ENCODE measurements around the gene TSEN34.
A peak's percentile ranks its signal among the peaks of the same experiment; 100 is the strongest.
"Not testable (repeated sequence)": the region's sequence is repeated elsewhere in the genome, so short reads cannot be mapped to it uniquely, and the experiment has no call there.

The TSEN34 gene

DNA sequence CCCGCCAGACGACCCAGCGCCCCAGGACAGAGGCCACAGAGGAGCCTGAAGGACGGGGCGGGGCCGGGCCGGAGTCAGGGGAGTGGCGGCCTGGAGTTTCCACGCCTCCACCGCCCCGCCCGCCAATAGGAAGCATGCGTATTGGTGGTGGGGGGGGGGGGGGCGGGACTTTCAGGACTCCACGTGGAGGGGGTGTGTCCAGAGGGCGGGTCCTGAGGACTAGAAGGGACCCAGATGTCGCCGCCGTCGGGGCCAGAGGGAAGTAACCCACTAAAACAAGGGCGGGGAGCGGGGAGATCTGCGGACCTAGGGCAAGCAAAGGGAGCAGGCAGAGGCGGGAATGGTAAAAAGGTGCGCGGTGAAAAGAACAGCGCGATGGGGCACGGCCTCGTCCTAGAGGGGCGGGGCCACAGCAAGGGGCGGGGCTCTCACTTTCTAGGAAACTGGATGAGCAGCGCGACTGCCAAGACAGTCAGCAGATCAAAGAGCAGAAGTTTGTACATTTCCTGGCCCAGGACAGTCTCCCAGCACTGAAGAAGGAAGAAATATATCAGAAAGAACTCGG lies 28.8 kb upstream of the TSEN34 start:
- peak; percentile 43 for DNase-seq

DNA sequence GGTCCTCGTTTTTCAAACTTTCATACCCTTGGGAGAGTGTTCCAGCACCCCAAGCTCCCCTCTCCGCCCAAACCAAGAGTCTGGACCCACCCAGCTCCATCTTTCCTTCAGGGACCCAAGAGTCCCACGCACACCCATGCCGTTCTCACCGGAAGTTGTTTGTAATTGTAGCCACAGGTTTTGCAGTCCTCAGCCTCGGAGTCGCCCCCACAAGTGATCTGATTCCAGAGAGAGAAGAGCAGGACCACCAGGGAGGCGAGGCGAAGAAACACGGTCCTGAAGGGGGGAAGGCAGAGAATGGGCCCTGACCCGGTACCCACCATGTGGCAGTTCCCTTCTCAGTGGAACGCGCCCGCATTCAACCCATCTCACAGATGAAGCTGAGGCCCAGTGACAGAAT lies 28.2 kb upstream of the TSEN34 start:
- DNase-seq, result no peak

DNA sequence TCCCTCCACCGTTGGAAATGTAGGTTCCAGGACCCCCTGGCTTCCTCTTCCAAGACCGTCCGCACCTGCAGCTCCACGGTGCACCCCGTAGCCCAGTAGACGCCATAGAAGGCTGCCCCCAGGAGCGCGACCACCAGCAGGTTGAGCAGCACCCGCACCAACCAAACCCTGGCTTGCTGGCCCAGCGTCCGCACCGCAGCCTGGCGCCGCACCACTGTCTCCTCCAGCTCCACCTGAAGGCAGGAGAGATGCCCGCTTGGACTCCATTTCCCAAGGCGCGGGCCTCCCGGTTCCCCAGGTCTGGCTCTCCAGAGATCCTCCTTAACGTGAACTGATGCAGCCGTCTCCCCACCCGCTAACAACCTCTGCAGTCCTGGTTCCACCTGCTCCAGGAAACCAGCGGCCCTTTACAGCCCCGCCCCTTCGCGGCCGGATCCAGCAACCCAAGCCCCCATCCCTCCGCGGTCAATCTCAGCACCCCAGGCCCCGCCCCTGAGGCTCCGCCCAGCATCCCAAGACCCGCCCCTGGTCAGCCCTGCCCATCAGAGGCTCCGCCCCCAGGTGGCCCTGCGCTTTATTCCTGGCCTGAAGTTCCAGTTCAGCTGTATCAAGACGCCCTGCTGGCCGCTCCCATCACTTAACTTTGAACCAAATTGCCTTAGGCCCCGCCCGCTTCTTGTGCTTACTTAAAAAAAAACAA lies 26.6 kb upstream of the TSEN34 start:
- DNase-seq, result no peak

DNA sequence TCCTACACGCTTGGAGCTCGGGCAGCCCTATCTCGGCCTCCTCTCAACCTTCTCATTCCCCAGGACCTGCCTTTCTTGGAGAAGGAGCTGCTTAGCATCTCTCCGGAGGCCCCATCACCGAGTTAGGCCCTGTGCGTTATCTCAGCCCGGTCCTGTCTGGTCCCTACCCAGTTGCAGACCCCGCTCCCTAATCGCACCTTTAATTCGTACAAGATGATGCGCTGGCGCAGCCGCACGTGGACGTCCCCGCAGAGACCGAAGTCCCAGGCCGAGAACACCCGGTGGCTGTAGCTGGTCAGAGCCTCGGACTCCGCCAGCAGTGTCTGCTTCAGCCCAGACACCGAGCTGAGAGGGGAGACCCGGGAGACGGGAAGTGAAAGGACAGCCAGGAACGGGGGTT lies 25.9 kb upstream of the TSEN34 start:
- DNase-seq, result no peak

DNA sequence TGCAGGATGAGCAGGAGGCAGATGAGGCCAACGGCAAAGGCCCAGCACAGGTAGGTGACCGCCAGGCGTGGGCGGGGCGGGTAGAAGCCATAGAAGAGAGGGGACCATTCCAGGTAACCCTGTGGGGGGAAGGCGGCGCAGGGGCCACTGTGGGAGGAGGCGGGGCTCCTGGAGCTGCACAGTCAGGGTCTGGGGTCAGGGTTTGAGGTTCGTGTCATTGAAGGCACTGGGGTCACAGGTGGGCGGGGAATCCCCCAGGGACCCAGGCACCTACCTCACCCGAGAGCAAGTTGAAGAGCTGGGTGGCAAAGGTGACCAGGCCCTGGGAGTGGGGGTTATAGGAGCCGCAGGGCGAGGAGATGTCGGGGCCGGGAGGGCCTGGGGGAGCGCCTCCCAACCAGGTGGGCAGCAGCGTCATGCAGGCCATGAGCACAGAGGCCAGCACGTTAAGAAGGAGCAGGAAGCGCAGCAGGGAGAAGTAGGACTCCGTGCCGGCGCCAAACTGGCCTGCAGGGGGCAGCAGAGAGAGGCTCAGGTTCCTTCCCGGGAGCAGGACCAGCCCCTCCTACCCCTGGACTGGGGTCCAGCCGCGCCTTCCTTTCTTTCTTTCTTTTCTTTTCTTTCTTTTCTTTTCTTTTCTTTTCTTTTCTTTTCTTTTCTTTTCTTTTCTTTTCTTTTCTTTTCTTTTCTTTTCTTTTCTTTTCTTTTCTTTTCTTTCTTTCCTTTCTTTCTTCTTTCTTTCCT lies 22.8 kb upstream of the TSEN34 start:
- peak; percentile 58 for DNase-seq

DNA sequence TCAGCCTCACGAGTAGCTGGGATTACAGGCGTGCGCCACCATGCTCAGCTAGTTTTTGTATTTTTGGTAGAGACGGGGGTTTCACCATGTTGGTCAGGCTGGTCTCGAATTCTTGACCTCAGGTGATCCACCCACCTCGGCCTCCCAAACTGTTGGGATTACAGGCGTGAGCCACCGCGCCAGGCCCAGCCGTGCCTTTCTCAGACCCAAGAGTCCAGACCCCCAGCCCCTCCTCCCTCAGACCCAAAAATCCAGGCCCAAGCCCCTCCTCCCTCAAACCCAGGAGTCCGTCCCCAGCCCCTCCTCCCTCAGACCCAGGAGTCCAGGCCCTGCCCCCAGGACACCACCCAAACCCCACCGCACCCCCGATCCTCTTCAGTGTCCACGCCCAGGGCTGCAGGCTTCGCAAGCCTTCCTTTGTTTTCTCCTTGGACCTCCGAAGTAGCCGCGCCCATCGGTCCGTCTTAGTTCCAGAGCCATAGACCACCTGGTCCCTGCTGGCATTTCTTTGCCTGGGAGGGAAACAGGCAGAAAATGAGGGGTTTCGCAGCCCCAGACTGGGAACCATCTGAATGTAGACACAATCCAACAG lies 21.9 kb upstream of the TSEN34 start:
- no peak for DNase-seq

DNA sequence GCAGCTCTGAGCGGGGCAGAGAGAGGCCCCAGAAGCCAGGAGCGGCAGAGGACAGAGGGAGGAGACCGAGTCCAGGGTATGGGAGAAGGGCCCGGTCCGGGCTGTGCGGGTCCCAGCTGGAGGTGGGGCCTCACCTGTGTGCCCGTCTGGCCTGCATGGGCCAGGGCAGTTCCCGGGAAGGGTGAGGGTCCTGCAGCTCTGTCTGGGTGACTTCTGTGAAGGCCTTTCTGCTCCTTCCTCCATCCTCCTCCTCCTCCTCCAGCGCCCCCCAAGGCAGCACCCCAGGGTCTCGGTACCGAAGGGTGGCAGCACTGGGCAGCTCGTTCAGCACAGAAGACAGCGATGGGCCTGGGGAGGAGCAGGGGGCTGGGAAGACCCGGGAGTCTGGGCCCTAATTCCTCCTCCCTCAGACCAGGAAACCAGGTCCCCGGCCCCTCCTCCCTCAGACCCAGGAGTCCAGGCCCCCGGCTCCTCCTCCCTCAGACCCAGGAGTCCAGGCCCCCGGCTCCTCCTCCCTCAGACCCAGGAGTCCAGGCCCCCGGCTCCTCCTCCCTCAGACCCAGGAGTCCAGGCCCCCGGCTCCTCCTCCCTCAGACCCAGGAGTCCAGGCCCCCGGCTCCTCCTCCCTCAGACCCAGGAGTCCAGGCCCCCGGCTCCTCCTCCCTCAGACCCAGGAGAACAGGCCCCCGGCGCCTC lies 19.2 kb upstream of the TSEN34 start:
- DNase-seq, result not testable (repeated sequence)

DNA sequence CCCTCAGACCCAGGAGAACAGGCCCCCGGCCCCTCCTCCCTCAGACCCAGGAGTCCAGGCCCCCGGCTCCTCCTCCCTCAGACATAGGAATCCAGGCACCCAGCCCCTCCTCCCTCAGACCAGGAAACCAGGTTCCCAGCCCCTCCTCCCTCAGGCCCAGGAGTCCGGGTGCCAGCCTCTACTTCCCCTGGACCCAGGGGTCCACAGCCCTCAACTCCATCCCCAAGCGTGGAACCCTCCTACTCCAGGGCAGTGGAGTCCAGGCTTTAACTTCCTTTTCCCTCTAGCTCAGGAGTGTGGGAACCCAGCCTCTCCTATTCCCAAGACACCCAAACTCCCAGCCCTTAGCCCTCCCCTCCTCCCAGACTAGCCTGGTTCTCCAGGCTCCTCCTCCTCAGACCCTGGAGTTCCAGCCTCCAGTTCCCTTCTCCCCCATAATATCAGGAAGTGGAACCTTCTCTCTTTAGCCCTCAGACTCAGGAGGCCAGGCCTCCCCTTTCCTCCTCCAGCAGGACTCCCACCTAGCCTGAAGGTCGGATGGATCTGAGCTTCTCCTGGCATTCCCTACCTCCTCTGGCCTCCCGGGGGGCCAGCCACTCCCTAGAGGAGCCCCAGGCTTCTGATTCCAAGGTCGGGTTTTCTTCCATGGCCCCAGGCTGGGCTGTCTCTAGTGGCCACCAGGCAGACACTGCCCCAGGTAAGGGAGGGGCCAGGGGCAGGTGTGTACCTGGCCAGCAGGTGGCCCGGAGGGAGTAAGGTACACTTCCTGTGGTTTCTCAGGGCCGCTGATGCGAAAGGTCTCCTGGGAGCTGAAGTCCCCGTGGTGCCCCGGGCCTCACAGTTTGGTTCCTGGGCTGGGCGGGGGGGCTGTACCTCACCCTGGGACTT lies 18.4 kb upstream of the TSEN34 start, which contains the start of gene TMC4:
TMC4 (minus strand) TSS at position 690 of the 888 bp plus-strand sequence; CDS start at position 647, 43 bp downstream.
- no peak for DNase-seq

DNA sequence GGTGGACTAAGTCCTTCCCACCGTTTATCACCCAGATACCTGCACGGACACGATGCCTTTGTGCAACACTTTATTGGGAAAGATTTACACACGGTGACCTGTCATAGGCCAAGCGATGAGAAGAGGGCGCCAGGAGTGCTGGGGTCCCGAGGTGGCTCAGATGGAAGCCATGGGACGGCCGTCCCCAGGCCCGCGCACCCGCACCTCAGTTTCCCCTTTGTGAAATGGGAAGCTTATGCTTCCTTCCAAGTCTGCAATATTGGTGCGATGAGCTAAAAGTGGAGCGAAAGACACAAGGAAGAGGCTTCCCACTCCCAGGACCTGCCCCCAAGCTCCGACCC lies 17.8 kb upstream of the TSEN34 start:
- no peak for DNase-seq

DNA sequence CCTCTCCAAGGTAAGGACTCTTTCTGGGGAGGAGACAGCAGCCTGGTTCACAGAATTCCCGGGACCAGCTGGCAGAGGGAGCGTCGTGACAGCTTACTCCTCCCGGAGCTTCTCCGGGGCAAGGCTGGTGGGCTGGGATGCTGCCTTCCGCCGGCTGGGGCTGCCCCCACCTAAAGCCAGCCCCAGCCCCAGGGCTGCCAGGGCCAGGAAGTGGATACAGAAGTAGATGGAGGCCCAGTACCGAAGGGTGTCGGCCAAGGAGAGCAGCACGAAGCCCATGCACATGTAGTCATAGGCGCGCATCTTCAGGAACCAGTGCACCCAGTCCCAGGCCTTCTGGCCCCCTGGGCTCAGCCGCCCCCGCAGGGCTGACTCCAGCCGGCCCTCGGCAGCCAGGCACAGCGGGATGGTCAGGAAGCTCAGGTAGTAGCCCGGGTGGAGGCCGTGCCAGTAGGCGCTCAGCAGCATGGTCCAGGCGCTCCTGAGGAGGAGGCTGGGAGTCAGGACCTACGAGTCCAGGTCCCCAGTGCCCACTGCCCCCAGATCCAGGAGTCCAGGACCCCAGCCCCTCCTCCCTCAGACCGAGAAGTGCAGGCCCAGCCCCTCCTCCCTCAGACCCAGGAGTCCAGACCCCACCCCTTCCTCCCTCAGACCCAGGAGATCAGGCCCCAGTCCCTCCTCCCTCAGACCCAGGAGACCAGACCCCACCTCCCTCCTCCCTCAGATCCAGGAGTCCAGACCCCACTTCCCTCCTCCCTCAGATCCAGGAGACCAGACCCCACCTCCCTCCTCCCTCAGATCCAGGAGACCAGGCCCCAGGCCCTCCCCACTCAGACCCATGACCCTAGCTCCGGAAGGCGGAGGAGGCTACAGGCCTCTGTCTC lies 16.9 kb upstream of the TSEN34 start:
- no peak for DNase-seq

DNA sequence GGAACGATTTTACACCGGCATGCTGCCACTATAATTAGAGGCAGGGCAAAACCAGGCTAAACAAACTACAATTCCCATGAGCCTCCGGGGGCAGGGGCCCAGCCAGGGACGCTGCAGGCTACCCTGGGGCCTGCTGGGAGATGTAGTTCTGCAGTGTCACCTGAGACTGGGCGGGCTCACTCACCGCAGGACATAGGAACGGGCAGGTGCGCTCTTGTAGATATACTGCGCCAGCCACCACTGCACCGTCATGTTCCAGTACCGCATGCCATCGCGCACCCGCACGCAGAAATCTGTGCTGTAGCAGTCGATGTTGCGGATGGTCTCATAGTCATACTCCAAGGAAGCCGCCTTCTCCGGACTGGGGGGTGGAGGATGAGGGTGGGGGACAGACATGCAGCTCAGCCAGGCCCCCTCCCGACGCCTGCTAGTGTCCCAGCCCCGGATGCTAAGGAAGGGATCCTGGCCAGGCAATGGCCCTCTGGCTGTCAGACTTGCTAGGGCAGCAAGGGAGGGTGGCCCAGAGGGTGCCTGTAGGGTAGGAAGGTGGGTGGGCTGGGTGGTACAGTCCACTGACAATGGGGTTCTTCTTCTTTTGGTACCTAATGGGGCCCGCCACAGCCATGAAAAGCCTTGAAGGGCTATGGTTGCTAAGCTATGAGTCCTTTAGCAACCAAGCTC lies 12.4 kb upstream of the TSEN34 start:
- DNase-seq, result no peak

DNA sequence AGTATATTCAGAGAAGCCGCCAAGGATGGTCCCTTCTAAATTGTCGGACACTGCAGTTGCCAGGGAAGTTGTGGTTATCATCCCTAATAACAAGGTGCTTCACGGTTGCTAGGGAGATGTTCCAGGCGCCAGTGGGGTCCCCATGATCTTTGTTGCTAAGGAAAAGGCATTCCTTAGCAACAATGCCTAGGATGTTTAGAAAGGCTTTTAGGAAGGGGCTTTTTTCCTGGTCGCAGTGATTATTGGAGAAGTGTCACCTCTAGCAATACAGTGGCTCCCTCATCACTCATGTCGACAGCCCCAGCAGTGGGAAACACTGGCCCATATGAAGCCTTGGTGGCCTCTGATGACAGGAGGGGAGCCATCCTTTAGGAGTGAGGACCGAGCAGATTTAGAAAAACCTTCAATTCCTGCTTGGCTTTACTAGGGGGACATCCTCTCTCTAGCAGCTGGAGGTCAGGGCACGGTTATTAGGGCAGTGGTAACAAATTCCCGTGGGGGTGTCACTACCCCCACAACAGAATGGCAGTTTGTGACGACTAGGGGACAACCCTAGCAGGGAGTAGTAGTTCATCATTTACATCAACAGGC lies 11.8 kb upstream of the TSEN34 start:
- no peak for DNase-seq

DNA sequence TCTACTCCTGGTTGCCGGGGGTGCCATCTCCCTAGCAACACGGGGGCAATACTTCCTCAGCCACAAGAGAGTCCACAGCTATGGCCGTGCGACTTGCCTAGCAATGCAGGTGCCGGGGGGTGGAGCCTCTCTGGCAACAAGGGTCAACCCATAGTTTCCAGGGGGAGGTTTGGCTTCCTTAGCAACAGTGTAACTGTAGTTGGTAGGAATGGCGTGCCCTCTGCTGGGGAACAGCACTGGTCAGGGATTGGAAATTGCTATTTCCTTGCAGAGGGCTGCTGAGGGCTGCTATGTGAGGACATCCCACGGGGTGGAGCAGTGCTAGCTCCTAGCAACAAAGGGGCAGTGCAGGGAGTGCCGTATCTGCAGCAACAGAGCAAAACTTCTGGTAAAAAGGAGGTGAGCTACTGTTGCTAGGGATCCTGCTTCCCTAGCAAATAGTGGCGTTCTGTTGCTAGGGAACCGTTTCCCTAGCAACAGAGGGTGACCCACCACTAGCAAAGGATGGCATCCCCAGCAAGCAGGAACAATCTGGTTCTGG lies 11.1 kb upstream of the TSEN34 start:
- DNase-seq, result no peak

DNA sequence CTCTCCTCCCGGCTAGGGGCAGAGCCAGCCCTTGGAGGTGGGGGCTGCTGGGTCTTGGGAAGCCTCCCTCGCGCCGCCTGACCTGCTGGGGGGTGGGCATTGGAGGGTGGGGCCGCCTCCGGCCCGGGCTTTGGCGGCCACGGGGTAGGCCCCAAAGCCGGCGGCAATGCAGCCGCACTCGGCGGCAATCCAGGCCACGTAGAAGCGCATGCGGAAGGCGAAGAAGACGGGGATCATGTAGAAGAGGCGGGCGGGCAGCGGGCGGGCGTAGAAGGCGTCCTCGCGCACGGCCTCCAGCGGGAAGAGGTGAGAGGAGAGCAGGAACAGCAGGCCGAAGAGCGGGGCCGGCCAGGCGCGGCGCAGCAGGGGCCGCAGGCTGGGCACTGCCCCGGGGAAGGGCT lies 10.4 kb upstream of the TSEN34 start:
- no peak for DNase-seq

DNA sequence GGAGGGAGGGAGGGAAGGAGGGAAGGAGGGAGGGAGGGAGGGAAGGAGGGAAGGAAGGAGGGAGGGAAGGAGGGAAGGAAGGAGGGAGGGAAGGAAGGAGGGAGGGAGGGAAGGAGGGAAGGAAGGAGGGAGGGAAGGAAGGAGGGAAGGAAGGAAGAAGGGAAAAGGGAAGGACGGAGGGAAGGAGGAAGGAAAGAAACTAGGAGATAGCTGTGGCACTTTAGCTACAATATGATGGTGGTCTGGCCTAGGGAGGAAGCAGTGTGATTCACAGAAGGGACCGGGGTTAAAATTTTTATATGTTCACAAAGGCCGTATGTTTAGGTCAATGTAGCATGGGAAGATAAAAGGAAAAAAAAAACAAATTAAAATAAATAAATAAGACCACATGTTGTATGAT lies 9.2 kb upstream of the TSEN34 start:
- DNase-seq, result not testable (repeated sequence)

DNA sequence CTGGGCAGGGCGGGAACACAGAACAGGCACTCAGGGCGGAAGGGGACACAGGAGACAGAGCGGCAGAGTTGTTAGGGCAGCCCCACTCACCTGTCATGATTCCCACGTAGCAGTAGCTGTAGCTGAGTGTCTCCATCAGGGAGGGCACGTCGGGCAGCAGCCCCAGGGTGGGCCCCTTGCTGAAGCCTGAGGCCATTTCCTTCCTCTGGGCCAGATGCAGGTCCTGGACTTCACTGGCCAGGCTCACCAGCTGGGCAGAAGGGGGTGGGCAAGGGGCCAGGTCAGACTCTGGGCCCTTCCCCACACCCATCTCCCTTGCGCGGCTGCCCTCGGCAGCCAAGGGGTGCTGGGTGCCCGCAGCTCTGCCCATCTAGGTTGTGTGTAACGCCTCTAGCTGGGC lies 7.7 kb upstream of the TSEN34 start:
- DNase-seq, result no peak

DNA sequence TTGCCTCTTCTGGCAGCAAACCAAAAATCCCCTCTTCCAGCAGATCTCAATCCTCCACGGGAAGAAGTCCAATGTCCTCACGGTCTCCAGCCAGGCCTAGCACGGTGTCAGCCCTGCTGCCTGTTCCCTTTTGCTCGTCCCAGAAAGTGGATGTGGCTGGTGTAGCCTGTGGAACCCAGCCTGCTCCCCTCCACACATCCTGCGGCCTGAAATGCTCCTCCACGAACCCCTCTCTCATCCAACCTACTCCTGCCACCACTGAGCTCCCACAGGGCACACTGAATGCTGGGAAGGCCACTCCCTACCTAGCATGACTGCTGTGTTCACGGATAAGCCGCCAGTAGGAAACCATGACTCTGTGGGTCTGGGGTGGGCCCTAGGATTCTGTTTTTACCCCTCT lies 4.8 kb upstream of the TSEN34 start:
- no peak for DNase-seq

DNA sequence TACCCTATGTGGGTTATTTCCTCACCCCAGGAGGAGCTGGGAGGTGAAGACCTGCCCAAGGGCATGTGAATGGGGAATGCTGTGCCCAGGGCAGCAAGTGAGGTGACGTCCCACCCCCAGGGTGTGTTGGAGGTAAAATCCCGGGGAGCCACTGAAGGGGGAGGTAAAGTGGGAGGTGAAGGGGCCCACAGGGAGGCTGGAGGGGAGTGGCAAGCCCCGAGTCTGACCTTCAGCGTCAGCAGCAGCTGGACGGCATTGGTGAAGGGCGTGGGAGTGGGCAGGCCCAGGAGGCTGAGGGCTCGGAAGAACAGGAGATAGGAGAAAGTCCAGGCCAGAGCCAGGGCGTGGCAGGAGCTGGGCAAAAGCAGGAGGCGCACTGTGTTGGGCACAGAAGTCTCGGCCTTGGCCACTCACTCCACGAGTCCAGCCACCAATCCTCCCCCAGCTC lies 4.2 kb upstream of the TSEN34 start:
- DNase-seq, result no peak

DNA sequence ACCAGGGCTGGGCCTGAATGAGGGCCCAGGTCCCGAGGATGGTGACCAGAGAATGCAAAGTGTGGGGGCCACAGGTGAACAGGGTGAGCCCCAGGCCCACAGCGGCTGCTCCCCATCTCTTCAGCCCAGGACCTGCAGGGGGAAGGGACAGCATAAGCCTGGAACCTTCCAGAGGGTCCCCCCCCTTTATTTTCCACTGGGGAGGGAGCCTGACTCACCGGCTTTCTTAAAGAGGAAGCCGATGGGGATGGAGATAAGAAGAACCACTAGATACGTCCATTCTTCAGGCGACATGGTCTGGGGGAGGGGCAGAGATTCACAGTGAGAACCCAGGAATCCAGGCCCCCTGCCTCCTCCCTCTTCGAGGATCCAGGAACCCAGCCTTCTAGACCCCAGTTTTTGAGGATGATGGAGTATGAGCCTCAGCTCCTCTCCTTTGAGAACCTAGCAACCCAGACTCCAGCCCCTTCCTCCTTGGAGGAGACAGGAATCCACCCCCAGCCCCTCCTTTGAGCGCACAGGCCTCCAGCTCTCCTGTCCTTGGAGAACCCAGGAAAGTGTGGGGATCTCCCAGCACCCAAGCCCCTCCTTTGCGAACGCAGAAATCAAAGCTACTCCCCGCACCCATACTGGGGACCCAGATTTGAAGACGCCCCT lies 2.8 kb upstream of the TSEN34 start:
- DNase-seq, result no peak

Measured in NCI-H1048 (cell line).